ENCODE measurements around the gene CD22.
"Not testable (repeated sequence)": the region's sequence is repeated elsewhere in the genome, so short reads cannot be mapped to it uniquely, and the experiment has no call there.

Gene CD22

DNA sequence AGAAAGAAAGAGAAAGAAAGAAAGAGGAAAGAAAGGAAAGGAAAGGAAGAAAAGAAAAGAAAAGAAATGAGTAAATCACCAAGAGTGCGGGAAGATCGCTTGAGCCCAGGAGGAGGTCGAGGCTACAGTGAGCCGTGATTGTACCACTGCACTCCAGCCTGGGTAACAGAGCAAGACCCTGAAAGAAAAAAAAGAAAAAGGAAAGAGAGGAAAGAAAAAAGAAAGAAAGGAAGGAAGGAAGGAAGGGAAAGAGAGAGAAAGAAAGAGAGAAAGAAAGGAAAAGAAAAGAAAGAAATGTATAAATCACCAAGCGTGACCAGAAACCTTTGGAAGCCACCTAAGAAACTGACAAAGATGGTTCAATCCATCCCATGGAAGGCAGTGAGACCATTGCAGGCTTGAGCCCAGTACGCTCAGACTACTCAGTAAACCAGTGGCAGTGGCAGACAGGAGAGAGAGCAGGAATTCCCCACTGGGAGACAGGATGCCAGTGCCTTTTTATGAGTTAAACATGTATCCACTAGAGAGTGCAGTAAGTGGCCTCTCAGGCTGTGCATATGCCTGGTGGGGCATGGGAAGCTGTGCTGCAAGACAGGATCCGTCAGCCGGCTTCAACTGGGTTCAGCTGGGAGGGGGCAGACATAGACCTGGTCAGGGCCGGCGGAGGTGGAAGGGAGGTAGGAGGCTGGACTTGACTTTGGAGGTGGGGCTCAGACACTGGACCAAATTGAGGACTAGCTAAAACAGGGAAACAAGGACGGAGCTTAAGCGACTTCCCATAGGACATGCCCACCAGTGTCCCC, 46.7 kb downstream of the CD22 start:
- H3K4me3 ChIP-seq (ENCODE audit: low read depth, low read length), result no peak overlapping the region
- DNase-seq (ENCODE audit: low read depth), result no peak

GRCh38 chr19:35377656-35378055, 48.7 kb downstream of the CD22 start:
- no peak for DNase-seq (ENCODE audit: low read depth)

DNA sequence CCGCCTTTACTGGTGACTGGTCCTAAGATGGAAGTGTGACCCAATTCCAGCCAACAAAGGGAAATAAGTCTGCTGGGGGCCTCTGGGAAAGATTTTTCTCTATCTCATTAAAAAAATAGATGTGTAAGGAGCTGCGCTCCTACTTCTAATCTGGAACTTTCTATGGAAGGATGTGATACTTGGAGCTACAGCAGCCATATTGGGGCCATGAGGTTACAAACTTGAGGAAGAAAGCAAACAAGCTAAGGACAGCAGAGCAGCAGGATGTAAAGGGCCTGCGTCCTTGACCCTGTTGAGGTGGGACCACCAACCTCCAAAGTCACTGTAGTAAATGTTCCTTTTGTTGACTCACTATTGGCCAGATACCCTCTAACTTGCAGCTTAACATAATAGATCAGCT, 49.4 kb downstream of the CD22 start:
- no peak overlapping the region for H3K4me3 ChIP-seq (ENCODE audit: low read depth, low read length)
- DNase-seq (ENCODE audit: low read depth), result no peak

More at GRCh38 chr19:35377656-35378055, 48.7 kb downstream of the CD22 start:
- no peak overlapping the region for H3K4me3 ChIP-seq (ENCODE audit: low read depth, low read length)

DNA sequence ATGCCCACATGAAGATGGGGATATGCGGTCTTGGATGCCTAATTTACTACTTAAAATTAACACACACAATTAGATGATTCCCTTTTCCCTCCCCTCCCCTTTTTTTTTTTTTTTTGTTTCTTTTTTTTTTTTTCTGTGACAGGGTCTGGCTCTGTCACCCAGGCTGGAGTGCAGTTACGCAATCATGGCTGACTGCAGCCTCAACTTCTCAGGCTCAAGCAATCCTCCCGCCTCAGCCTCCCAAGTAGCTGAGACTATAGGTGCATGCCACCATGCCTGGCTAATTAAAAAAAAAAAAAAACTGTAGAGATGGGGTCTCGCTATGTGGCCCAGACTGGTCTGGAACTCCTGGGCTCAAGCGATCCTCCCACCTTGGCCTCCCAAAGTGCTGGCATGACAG, 50.6 kb downstream of the CD22 start:
- H3K4me3 ChIP-seq (ENCODE audit: low read depth, low read length); DNase-seq (ENCODE audit: low read depth): not testable (repeated sequence)

GRCh38 chr19:35379992-35380391, 51.0 kb downstream of the CD22 start:
- DNase-seq (ENCODE audit: low read depth), result no peak
- H3K4me3 ChIP-seq (ENCODE audit: low read depth, low read length), result no peak overlapping the region

GRCh38 chr19:35380450-35381124, 51.6 kb downstream of the CD22 start:
- no peak for DNase-seq (ENCODE audit: low read depth)
- H3K4me3 ChIP-seq (ENCODE audit: low read depth, low read length), result no peak overlapping the region

GRCh38 chr19:35381318-35381717, 52.3 kb downstream of the CD22 start:
- no peak overlapping the region for H3K4me3 ChIP-seq (ENCODE audit: low read depth, low read length)
- DNase-seq (ENCODE audit: low read depth), result no peak

- no peak overlapping the region for H3K4me3 ChIP-seq (ENCODE audit: low read depth, low read length)
- no peak for DNase-seq (ENCODE audit: low read depth)
Measured at GRCh38 chr19:35381926-35382325, 52.9 kb downstream of the CD22 start.

GRCh38 chr19:35383536-35383935, 54.5 kb downstream of the CD22 start:
- H3K4me3 ChIP-seq (ENCODE audit: low read depth, low read length), result no peak overlapping the region
- no peak for DNase-seq (ENCODE audit: low read depth)

DNA sequence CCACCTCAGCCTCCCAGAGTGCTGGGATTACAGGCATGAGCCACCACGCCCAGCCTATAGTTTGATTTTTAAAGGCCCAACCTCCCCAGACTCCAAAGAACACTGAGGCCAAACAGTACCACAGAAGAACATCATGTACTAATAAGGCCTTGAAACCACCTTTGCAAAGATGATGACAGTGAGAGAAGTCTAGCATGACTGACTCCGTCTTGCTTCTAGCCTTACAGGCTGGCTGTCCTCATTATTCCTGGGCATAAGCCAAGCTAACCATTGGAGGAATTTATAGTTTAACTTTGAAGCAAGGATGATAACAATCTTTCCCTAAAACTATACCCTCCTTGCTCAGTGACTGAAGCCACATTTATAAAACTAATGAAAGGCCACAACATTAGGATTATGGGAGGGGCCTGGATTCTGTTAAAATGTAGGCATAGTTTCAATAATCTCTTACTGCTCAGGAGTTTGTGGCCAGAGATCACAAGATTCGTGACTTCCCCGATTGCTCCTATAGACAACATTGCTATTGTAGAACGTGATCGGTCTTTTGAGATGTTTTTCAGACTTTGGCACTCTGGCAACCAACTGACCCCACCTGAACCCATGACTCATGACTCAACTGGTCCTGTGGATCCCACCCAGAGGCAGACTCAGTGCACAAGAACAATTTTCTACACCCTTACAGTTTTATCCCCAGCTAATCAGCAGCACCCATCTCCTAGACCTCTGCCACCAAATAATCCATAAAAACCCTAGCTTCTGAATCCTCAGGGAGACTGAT, 59.5 kb downstream of the CD22 start:
- no peak for DNase-seq (ENCODE audit: low read depth)
- H3K4me3 ChIP-seq (ENCODE audit: low read depth, low read length), result no peak overlapping the region

- DNase-seq (ENCODE audit: low read depth), result no peak
- H3K4me3 ChIP-seq (ENCODE audit: low read depth, low read length), result no peak overlapping the region
Measured at GRCh38 chr19:35389192-35389861, 60.3 kb downstream of the CD22 start.

GRCh38 chr19:35392742-35393715, 64.0 kb downstream of the CD22 start:
- H3K4me3 ChIP-seq (ENCODE audit: low read depth, low read length), result no peak overlapping the region

DNA sequence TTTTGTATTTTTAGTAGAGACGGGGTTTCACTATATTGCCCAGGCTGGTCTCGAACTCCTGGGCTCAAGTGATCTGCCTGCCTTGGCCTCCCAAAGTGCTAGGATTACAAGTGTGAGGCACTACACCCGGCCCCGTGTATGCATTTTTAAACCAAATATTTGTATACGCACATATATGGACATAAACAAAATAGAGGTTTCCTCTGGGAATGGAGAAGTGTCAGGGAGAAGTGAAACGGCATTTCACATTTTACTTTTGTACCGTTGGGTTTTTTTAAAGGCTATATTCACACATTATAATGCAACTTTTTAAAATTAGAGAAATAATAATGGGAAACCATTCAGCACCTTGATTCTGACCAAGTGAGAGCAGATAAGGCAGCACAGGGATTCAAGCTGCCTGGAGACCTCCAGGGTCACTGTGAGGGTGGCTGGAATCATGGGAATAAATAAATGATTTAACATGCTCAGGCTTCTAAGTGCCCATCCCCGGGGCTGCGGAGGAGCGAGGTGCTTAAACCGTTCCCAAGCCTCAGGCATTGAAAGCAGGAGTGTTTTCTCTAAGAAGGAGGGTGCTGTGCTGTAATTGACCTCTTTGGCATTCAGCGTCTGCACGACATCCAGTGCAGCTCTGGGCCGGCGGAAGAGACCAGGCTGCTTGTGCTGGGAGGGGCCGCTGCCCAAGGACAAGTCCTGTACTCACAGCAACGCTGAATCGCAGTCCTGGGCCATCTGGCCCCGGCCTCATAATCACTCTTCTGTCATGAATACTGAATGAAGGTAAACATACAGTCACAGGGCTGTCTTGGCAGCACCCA, 66.6 kb downstream of the CD22 start:
- H3K4me3 ChIP-seq (ENCODE audit: low read depth, low read length), result no peak overlapping the region
- DNase-seq (ENCODE audit: low read depth), result no peak

More at GRCh38 chr19:35392742-35393715, 64.0 kb downstream of the CD22 start:
- no peak for DNase-seq (ENCODE audit: low read depth)

DNA sequence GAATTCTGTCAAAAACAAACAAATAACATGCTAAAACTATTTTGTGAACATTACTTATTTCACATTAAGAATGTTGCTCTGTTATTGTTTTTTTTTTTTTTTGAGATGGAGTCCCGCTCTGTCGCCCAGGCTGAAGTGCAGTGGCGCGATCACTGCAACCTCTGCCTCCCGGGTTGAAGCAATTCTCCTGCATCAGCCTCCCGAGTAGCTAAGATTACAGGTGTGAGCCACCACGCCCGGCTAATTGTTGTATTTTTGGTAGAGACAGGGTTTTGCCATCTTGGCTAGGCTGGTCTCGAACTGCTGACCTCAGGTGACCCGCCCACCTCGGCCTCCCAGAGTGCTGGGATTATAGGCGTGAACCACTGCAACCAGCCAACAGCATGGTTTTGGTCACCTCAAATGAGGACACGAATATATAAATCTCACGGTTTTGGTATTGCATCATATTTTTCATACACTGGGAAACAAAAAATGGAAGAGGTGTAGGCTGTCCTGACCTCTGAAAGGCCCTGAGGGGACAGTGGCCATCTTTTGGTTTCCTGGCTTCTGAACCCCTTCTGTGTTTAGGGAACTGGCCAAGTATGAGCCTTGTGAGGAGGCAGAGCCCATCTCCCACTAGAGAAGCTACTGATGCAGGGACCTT, 67.4 kb downstream of the CD22 start:
- no peak for DNase-seq (ENCODE audit: low read depth)
- no peak overlapping the region for H3K4me3 ChIP-seq (ENCODE audit: low read depth, low read length)
